Glomerular visceral epithelial cell (primary cell): Measurements from ENCODE around the gene DPYSL3.

ENCODE experiments used
- DNase-seq: peaks from one replicate; pipeline ENCODE4 v3.0.0-alpha.2; 2016; ENCODE audit errors: extremely low spot score

The DPYSL3 gene

DNA sequence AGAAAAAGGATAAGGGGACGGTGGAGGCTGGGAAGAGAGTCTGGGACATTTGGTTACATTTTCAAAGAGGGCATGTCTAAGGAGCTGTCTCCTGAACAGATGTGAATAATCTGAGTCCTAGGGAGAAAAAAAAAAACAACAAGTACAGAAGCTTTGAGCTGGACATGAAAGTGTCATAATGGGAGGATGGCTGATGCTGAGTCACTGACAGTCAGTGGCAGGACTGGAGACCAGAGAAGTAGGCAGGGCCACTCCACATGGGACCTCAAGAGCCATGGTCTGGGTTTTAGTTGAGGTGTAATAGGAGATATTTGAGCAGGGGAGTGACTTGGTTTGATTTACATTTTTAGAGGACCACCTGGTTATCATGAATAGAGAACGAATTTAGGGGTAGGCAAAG lies 70.6 kb downstream of the DPYSL3 start:
- peak; percentile 38 for DNase-seq

GRCh38 chr5:147437161-147437596 lies 72.7 kb downstream of the DPYSL3 start:
- DNase-seq, result peak; percentile 39

- DNase-seq, result no peak
Observed at GRCh38 chr5:147436596-147436995, 73.3 kb downstream of the DPYSL3 start.

DNA sequence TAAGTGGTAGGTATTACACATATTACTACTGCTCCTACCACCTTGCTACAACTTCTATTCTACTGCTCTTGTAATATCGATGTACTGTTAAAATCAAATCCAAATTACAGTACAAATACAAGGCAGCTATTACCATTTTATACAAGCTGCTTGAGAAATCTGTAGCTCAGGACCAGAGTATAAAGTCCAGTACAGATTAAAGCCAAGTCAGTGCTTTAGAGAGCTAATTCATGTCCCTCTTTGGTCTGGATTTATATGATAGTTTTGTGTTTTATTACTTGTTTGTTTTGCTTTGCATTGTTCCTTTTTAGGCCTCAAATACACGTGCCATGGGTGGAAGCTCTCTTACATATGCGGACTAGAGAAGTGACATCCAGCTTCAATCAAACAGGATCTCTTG lies 75.8 kb downstream of the DPYSL3 start:
- no peak for DNase-seq

DNA sequence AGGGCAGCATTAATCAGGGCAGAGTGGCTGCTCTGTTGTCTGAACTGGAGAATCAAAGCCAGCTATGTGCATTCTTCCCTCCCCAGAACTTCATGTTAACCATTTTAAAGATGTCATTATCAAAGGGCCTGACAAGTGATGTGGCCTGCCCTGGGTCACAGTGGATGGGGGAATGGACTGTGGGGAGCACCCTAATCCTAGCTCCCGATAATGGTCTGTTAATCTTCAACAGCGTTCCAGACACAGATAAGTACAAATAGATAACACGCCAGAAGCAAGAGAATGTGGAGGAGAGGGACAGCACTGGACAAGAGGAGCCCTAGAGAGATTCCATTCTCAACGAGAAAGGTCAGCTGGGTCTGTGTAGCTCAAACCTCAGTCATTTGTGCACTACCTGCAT lies 77.5 kb downstream of the DPYSL3 start:
- DNase-seq, result no peak

DNA sequence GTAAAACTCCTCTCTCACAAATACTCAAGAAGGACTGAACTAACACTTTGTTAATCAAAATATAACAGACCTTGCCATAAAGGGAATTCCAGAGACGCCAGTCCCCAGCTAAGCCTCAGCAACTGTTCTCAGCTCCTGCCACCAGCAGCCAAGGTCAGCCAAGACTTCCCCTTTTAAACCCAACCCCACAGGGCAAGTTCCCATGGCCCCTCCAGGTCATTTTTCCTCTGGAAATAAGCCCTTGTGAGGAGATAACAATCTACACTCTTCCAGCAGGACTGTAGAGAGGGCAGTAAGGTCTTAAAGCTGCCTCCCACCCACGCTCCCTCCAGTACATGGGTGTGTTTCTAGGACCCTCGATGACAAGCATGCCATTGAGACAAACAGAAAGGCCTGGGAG lies 78.3 kb downstream of the DPYSL3 start:
- no peak for DNase-seq

DNA sequence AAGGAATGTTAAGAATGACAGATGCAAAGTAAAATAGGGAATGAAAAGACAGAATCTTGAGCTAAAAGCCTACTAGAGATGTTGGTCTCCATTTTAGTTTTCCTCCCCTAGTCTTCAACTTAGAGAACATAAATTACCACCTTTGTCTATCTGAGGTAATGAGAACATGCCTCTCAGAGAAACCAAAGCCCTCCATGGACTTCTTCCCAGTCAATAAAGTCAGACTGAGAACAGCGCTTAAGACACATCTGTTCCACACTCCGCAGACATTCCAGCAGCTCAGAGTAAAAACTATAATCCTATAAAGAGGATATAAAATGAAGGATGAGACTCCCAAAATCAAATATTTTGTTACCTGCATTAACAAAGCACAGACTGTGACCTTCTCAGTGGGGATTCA lies 79.2 kb downstream of the DPYSL3 start:
- no peak for DNase-seq

DNA sequence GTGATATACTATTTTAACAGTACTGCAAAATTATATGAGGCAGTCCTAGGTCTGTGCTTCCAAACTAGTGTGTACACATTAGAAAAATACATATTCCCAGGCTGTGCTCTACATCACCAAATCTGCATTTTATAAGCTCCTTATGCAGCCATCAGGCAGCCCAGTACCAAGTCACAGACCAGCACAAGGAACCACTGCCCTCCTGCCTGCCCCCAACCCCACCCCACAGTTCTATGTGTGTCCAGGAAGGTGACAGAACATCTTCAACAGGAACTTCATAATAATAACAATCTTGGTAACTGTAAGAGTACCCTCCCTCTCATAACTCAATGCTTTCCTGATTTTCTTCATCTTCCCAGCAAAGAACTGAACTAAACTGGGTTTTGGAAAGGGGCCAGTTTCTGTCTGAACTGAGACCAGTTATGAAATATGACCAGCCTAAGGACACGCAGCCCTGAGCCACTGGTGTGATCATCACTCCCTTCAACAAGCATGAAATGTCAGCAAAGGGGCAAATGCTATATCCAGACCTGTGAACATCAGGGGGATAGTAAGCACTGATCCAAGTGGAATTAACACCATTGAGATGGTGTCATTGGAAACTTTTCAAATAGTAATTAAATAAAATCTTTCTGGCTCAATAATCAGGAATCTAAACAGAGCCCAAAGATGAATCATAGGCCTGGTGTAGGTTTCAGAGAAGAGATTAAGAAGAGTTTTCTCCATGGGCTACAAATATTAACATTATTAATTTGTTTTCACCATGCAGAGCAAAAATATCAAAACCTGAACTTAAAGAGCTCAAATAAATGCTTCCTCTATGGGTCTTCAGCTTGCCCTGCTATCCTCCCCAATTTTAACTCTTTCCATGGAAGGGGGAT lies 82.1 kb downstream of the DPYSL3 start:
- peak; percentile 22 for DNase-seq

- DNase-seq, result no peak
Observed at GRCh38 chr5:147426640-147427327, 83.1 kb downstream of the DPYSL3 start.

- no peak for DNase-seq
Observed at GRCh38 chr5:147418613-147419012, 91.3 kb downstream of the DPYSL3 start.

DNA sequence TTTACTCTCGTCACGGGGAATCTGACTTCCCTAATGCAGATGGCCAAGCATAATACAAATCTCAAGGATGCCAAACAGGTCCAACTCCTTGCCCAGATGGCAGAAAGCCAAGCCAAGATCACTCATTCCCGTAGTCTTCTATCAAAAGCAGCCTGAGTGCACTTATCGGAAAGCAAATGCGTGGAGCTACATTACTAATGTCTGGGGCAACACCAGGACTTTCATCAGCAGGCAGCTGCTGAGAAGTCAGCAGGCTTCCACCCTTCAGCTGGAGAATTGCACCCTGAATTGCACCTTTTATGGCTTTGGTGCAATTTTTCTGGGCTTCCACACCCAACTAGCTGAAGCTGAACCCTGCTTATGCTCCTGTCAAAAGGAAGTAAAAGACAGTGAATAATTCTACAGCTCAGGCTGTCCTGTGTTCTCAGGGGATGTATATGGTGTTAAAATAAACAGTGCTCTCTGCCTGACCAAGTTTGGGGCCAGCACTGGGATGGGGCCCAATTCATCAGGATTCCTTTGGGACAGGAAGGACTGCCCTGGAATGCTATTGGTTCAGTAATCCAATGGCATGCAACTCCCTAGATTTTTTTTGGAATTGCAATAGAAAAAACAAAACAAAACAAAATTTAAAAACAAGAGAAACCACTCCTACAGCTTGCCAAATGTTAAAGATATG lies 92.6 kb downstream of the DPYSL3 start:
- no peak for DNase-seq

GRCh38 chr5:147415651-147416050 lies 94.2 kb downstream of the DPYSL3 start:
- no peak for DNase-seq

DNA sequence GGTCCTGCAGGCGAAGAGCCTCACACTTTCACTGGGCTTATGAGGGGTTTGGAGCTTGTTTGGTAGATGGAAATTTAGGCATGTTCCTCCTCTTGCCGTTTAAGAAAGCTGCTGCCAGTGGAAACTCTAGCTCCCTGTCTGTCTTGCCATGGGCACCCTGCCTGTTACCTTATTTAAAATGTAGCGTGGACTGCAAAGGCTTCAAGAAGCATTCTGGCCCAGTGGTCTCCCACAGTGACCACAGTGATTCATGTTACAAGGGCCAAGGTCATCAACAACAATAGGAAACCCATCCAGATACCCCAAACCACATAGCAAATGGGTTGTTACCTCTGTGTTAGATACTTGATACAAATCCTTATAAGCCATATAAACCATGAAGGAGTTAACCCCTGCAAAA lies 96.6 kb downstream of the DPYSL3 start:
- no peak for DNase-seq

GRCh38 chr5:147412561-147412960 lies 97.3 kb downstream of the DPYSL3 start:
- DNase-seq, result no peak

GRCh38 chr5:147411359-147412319 lies 98.2 kb downstream of the DPYSL3 start:
- no peak for DNase-seq

DNA sequence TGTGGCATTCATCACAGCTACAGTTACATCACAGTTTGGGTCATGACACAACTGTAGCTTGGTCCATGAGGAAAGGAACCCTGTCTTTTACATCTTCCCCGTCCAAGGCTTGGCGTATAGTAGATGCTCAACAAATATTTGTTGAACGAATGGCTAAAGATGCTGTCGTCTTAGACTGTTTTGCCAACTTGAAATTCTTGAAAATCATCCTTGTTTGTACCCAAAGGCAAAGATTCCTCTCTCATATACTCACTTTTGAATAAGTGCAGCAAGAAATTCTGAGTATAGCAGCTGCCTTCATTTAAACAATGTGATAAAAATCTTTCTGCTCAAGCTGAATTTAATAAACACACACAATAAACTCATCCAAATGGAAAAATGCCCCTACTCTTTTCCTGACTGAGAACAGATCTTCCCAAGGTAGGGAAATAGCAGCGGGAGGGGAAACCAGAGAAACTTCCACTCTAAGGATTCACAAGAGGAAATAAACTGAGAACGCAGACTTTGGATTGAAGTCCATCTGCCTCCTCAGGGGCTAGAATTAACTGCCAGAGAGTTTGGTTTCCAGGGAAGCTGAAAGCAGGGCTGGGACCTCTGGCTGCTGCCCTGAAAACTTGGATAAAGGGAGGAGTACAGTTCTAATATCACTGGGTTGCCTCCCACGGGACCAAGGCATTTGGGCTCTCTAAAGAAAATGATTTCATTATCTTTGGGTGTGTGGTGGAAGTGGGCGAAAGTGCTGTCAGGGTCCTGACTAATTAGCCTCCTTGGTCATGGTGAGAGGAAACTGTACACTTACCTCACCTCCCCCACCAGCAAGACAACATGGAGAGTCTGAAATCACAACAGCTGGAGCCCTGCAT lies 99.1 kb downstream of the DPYSL3 start:
- no peak for DNase-seq

DNA sequence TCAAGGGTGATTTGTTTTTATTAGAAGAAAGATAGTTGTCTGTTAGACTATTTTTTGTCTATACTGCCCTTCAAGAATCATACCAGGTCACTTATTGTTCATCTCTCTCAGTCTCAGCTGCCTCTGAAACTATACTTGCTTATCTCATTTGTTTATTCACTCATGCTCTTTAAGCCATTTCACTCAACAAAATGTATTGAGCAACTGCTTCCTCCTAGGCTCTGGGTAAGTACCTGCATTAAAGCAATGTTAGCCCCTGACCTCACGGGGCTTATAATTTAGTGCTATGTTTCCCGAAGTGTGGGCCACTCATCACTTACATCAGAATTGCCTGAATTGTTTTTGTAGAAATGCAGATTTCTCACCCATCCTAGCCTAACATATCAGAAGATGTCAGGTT lies 100.9 kb downstream of the DPYSL3 start:
- no peak for DNase-seq

DNA sequence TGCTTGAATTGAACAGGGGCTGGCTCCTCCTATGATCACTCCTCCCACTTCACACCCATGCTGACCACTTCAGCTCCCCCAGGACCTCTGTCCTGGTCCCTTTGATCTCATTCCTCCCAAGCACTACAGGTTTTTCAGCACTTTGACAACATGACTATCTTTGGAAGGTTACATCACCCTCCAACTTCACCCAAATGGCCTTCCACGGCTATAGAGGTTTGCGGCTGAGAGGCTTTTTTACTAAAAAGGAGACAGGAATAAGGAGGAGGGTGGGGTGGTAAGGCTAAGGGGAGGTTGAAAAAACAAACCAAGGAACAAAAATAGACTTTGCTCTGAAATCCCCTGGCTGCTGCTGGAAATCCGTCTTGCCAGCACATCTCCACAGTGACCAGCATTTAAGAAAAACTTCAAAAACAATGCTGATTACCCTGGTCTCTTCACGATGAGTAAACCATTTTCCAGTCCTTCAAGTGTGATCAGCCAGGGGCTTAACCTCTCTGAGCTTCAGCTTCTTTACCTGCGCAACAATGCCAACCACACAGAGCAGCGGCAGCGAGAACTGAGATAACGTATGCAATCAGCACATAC lies 102.7 kb downstream of the DPYSL3 start:
- peak; percentile 85 for DNase-seq

GRCh38 chr5:147406636-147407035 lies 103.2 kb downstream of the DPYSL3 start:
- no peak for DNase-seq

- DNase-seq, result no peak
Observed at GRCh38 chr5:147404706-147405105, 105.2 kb downstream of the DPYSL3 start.
